Bronchial epithelial cell (primary cell): ENCODE data around the gene ATP23. TPM values are rescaled to one million over a fixed set of nuclear protein-coding genes. Genes with fewer than 3 reads are reported as not detected.

Experiments used
- DNase-seq: peaks from one replicate; pipeline ENCODE4 v3.0.0-alpha.2; 2010; ENCODE audit warnings: low read depth
- FAIRE-seq: peaks from 2 replicates; lab custom pipeline; 2011; peaks lifted over from hg19 to GRCh38; lab: Jason Lieb, UNC
- H3K27me3 ChIP-seq: 2 replicates; pipeline ENCODE4 v1.5.1; 2011; ENCODE audit warnings: low read length; ENCODE audit not compliant: control insufficient read depth, insufficient read depth
- H3K36me3 ChIP-seq: 2 replicates; pipeline ENCODE4 v1.5.1; 2011; ENCODE audit warnings: low read length; ENCODE audit not compliant: control insufficient read depth, insufficient read depth
- H3K4me3 ChIP-seq: 2 replicates; pipeline ENCODE4 v1.5.1; 2011; ENCODE audit warnings: mild to moderate bottlenecking, low read depth, low read length, control low read depth
- CTCF ChIP-seq: IDR thresholded peaks from 2 replicates; pipeline ENCODE4 v1.5.1; 2011; ENCODE audit warnings: mild to moderate bottlenecking, moderate library complexity, low read length, control low read depth, inconsistent platforms; ENCODE audit not compliant: insufficient read depth, severe bottlenecking
- total RNA-seq: library from RNA; depleted of rRNA; stranded (reverse); fragments of >200 nt; gene quantifications from 2 replicates; pipeline ENCODE4 v1.2.1, GENCODE V29; 2014

Gene ATP23
- total RNA-seq, 1 donor from 2014 or later, result 6.6 TPM

DNA sequence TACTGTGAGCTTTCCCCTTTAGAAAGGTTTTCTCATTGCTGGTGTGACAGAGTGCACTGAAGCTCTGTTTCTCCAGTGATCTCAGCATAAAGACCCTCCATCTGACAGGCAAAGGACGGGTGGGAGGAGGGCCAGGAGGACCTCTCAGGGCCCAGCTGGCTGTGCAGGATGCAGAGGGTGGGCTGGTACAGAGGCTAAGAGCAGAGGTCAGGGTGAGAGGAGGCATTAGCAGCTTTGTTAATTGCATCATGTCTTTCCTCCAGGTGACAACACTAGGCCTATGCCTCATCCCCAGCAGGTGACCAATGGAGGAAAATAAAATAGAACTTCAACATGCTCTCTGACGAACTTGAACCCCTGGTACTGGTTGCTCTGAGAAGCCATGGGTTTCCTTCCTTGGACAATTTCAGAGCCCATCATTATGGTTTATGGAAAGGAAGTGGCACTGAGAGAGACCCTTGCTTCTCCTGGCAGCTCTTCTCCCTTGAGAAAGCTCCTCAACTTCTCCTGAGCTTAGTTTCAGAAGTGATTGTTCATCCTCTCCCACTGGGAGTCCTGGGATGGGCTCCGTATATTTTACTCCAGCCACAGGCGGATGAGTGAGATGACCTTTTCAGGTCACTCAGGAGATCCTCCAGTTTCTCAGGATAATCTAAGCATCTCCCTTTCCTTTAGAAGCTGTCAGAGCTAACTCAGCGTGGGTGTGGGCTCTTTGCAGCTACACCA is 45.8 kb upstream of the ATP23 start:
- FAIRE-seq (no peak), DNase-seq (no peak)
- no peaks in the 10 kb centered on the region for H3K27me3 ChIP-seq
- no peak overlapping the region for H3K4me3 ChIP-seq
- TF ChIP-seq CTCF, result no peak
- no peaks in the 10 kb centered on the region for H3K36me3 ChIP-seq

DNA sequence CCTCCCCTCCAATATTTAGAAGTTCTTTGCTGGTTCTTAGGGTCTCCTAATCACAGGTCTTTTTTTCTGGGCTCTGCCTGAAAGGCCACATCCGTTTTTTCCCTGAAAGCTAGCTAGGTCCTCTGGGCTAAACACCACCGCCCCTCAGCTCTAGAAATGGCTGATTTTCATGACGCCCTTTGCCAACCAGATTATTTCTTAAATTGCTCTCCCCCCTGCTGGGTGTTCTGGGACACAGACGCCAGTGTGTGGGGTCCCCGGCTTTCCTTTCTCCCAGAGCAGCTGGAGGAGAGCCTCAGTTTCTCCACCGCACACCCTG is 45.3 kb upstream of the ATP23 start:
- no peaks in the 10 kb centered on the region for H3K36me3 ChIP-seq
- TF ChIP-seq CTCF, result no peak
- H3K4me3 ChIP-seq, result peak overlapping the region; percentile 47
- DNase-seq (no peak), FAIRE-seq (no peak)
- no peaks in the 10 kb centered on the region for H3K27me3 ChIP-seq

DNA sequence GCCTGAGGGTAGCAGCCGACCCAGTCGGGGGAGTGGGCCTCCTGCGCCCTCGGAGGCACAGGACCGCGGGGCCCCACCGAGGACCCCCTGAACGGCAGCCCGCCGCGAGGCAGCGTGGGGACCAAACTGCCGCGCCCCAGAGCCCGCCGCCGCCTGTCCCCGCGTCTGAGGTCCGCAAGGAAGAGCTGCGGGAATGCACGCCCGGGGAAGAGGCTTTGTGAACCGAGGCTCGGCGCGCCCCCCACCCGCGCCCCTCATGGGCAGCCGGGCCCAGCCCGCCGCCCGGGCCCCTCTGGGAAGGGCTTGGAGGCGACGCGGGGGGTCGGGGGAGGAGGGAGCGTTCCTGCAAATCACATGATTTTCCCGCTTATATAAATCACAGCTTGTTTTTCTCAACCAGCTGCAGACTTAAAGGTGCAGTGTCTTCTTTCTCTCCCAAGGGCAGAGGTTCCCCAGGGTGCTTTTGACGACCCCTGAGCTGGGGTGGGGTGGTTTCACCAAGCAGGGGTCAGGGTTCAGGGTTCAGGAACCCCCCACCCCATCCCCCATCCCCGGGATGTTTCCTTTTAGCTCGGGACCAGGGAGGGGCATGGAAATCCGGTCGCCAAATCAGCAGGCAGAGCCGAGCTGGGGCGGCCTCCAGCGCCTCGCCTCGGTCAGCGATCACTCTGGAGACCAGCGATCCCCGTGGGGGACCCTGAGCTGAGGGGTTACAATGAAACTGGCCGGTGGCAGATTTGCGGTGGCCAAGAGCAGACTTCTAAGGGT is 44.7 kb upstream of the ATP23 start:
- no peaks in the 10 kb centered on the region for H3K36me3 ChIP-seq
- peak overlapping the region; percentile 47 for H3K4me3 ChIP-seq
- DNase-seq (peak; percentile 27), FAIRE-seq (no peak)
- TF ChIP-seq CTCF, result peak; percentile 42
- no peaks in the 10 kb centered on the region for H3K27me3 ChIP-seq

- no peak for DNase-seq
- no peaks in the 10 kb centered on the region for H3K36me3 ChIP-seq
- no peaks in the 10 kb centered on the region for H3K27me3 ChIP-seq
- H3K4me3 ChIP-seq, result no peak overlapping the region
- FAIRE-seq, result no peak
- TF ChIP-seq CTCF, result no peak
Observed at GRCh38 chr12:57897286-57897974, 43.9 kb upstream of the ATP23 start.

DNA sequence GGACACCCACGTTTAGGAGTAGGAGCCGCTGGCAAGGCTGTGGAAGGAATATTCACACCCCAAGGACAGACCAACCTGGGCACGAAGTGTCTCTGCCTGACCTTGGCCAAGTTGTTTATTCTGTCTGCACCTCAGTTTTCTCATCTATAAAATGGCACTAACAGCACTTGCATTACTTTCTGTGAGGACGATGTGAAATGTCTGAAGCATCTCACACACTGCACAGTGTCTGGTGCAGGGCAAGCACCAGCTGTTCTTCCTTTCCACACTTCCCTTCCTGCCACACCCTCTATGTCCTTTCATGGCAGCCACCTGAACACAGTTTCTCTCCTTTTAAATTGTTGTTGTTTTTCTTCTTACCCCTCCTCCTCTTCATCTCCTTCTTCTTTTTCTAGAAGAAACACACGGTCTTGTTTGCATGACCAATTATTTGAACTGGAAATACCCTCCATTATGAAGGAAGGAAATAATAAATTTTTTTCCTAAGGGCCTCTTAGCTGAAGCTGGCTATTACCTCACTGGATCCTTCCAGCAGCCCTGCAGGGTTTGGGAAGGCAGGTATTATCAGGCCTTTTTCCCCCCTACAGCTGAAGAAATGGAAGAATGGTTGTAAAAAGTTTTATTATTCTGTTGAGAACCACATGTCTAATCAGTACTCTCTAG is 42.9 kb upstream of the ATP23 start:
- peak; percentile 77 for FAIRE-seq
- no peak for TF ChIP-seq CTCF
- Histone ChIP-seq H3K4me3 (no peak overlapping the region), H3K36me3 (no peaks in the 10 kb centered on the region), H3K27me3 (no peaks in the 10 kb centered on the region)
- peak; percentile 29 for DNase-seq
